RWPE2 (cell line): Measurements from ENCODE around the gene SLC49A4.
A peak's percentile ranks its signal among the peaks of the same experiment; 100 is the strongest.

Experiments
- ATAC-seq: fragments of 200-7000 bp; cut with Tn5 transposase; 3 replicates; pipeline ENCODE4 v1.9.1; 2021; ENCODE audit warnings: low read depth
- DNase-seq: peaks from one replicate; pipeline ENCODE4 v3.0.0-alpha.2; 2020; ENCODE audit warnings: low spot score
- H3K27ac ChIP-seq: fragments of 450-650 bp; 2 replicates; pipeline ENCODE4 v1.5.1; 2017; ENCODE audit warnings: mild to moderate bottlenecking; ENCODE audit not compliant: poor library complexity, severe bottlenecking
- H3K27me3 ChIP-seq: fragments of 250-450 bp; sonication (Bioruptor Pico); 2 replicates; pipeline ENCODE4 v1.5.1; 2021; ENCODE audit warnings: mild to moderate bottlenecking, moderate library complexity; ENCODE audit not compliant: insufficient read depth, poor library complexity, severe bottlenecking
- H3K36me3 ChIP-seq: fragments of 250-450 bp; sonication (Bioruptor Pico); 2 replicates; pipeline ENCODE4 v1.5.1; 2020; ENCODE audit warnings: low read depth, mild to moderate bottlenecking, moderate library complexity
- H3K4me1 ChIP-seq: fragments of 250-450 bp; sonication (Bioruptor Pico); 2 replicates; pipeline ENCODE4 v1.5.1; 2021; ENCODE audit warnings: mild to moderate bottlenecking, moderate library complexity; ENCODE audit not compliant: insufficient read depth, poor library complexity, severe bottlenecking
- H3K4me3 ChIP-seq: fragments of 250-450 bp; sonication (Bioruptor Pico); 2 replicates; pipeline ENCODE4 v1.5.1; 2021; ENCODE audit warnings: mild to moderate bottlenecking, moderate library complexity; ENCODE audit not compliant: severe bottlenecking
- H3K9me3 ChIP-seq: fragments of 250-450 bp; sonication (Bioruptor Pico); 2 replicates; pipeline ENCODE4 v1.5.1; 2021; ENCODE audit warnings: mild to moderate bottlenecking, moderate library complexity; ENCODE audit not compliant: severe bottlenecking
- CTCF ChIP-seq: fragments of 450-650 bp; IDR thresholded peaks from one replicate; pipeline ENCODE4 v1.5.1; 2017; ENCODE audit warnings: mild to moderate bottlenecking, moderate library complexity; ENCODE audit not compliant: poor library complexity, severe bottlenecking

Gene SLC49A4

GRCh38 chr3:122919291-122919610 lies 124.4 kb downstream of the SLC49A4 start:
- Histone ChIP-seq H3K9me3 (no peaks in the 10 kb centered on the region), H3K36me3 (no peaks in the 10 kb centered on the region), H3K27ac (no peak overlapping the region), H3K4me3 (no peak overlapping the region), H3K27me3 (peaks cover 27% of the 10 kb centered on the region), H3K4me1 (no peaks in the 10 kb centered on the region)
- TF ChIP-seq CTCF: no peak
- DNase-seq (no peak), ATAC-seq (no peak)

DNA sequence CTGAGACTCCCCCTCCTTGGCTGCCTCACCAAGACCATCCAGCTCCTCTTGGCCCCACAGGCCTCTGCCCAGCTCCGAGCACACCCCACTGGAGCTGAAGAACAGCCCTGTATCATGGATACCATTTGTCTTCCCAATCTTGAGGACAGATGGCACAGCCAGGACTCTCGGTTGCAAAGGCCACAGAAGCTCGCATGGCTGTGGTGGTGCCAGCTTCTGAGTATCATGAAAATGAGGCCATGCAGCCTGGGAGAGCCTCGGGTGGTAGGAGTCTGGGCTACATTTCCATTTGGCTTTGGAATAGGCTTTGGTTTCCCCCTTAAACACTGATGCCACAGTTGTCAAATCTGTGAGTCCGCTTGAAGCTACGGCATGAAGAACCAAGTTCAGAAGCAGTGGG lies 126.1 kb downstream of the SLC49A4 start:
- Histone ChIP-seq H3K27ac (no peak overlapping the region), H3K9me3 (no peaks in the 10 kb centered on the region), H3K4me1 (no peaks in the 10 kb centered on the region), H3K36me3 (no peaks in the 10 kb centered on the region), H3K4me3 (no peak overlapping the region), H3K27me3 (peaks cover 27% of the 10 kb centered on the region)
- peak; percentile 29 for DNase-seq
- no peak for TF ChIP-seq CTCF
- no peak for ATAC-seq

- TF ChIP-seq CTCF: peak; percentile 36
- Histone ChIP-seq H3K27me3 (peaks cover 27% of the 10 kb centered on the region), H3K4me3 (no peak overlapping the region), H3K4me1 (no peaks in the 10 kb centered on the region), H3K9me3 (no peaks in the 10 kb centered on the region), H3K36me3 (no peaks in the 10 kb centered on the region), H3K27ac (no peak overlapping the region)
- peak; percentile 74 for ATAC-seq
- peak; percentile 51 for DNase-seq
These were observed 127.2 kb downstream of the SLC49A4 start for GRCh38 chr3:122921791-122922651.

GRCh38 chr3:122923611-122924010 lies 128.7 kb downstream of the SLC49A4 start:
- no peaks in the 10 kb centered on the region for H3K36me3 ChIP-seq
- H3K27me3 ChIP-seq: peaks cover 27% of the 10 kb centered on the region
- no peak overlapping the region for H3K4me3 ChIP-seq
- H3K9me3 ChIP-seq: no peaks in the 10 kb centered on the region
- DNase-seq: no peak
- ATAC-seq: no peak
- no peaks in the 10 kb centered on the region for H3K4me1 ChIP-seq
- no peak overlapping the region for H3K27ac ChIP-seq
- no peak for TF ChIP-seq CTCF

DNA sequence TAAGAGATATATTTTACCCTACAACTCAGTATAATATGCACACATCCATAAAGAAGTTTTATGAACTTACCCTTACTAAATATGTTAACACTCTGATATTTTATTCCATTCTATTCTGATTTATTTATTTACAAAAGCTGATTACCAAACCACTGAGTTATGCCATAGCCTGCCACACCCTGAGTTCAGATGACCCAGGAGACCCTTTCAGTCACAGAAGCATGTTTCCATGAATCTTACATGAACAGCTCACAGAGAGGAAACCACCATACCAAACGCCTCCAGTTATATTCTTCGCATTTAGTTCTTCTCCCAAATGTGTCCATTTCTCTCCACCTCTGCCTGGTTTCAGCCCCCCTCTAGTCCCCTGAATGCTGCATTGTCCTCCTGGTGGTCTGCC lies 129.2 kb downstream of the SLC49A4 start:
- Histone ChIP-seq H3K9me3 (no peaks in the 10 kb centered on the region), H3K27me3 (peaks cover 27% of the 10 kb centered on the region), H3K36me3 (no peaks in the 10 kb centered on the region), H3K27ac (no peak overlapping the region), H3K4me1 (no peaks in the 10 kb centered on the region), H3K4me3 (no peak overlapping the region)
- no peak for TF ChIP-seq CTCF
- DNase-seq: no peak
- no peak for ATAC-seq
